ENCODE data around the gene RFX6. TPM values are rescaled to one million over a fixed set of nuclear protein-coding genes. Genes with fewer than 3 reads are reported as not detected.

Gene RFX6
- total RNA-seq, 4 donors from 2014 or later: not detected

DNA sequence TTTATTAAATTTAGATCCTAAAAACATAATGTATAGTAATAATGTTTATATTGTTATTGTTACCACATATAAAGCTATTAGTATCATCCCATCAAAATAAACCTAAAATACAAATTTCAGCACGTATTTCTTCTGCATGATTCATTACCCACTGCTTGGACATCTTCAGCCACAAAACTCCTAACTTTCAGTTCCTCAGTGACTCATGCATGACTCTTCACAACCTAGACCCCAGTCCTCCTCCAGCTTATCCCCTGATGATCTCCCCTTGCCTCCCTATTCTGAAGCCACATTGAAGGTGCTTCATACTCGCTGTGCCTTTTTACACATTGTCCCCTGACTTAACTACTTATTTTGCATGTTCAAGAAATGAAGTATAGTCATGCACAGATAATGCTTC, 37.0 kb upstream of the RFX6 start:
- 54 to 59% methylated on average over 2 of the region's 2 CpGs for WGBS, 2 donors
- DNase-seq (ENCODE audit: low spot score in 2 of 2): no peak
- no peak overlapping the region for H3K4me3 ChIP-seq (ENCODE audit: low read depth, poor library complexity, severe bottlenecking)
- no peak for TF ChIP-seq POLR2A (IDR thresholded peaks at IDR 0.05)
- TF ChIP-seq, protein P1, sequence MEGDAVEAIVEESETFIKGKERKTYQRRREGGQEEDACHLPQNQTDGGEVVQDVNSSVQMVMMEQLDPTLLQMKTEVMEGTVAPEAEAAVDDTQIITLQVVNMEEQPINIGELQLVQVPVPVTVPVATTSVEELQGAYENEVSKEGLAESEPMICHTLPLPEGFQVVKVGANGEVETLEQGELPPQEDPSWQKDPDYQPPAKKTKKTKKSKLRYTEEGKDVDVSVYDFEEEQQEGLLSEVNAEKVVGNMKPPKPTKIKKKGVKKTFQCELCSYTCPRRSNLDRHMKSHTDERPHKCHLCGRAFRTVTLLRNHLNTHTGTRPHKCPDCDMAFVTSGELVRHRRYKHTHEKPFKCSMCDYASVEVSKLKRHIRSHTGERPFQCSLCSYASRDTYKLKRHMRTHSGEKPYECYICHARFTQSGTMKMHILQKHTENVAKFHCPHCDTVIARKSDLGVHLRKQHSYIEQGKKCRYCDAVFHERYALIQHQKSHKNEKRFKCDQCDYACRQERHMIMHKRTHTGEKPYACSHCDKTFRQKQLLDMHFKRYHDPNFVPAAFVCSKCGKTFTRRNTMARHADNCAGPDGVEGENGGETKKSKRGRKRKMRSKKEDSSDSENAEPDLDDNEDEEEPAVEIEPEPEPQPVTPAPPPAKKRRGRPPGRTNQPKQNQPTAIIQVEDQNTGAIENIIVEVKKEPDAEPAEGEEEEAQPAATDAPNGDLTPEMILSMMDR (IDR thresholded peaks at IDR 0.05): no peak
- intact Hi-C loops (cut with DNase I; ENCODE audit: low total_unique reads): no loop called here

DNA sequence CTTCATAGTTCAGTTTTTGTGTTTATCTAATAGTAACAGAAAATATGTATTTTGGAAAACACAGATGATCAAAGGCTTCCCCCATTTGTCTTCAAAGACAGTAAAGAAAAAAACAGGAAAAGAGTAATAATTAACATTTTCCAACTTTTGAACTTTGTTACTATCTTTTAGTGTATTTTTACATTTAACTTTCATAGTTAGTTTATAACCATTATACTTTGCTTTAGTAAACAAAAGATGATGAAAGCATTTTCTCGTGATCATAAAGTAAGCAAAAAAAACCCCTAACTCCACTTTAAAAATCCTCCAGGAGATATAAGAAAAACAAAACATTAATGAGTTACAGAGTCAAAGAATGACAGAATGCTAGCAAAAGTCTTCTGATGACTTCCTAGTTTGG, 34.6 kb upstream of the RFX6 start:
- no peak for TF ChIP-seq POLR2A (IDR thresholded peaks at IDR 0.05)
- TF ChIP-seq, protein P1 (IDR thresholded peaks at IDR 0.05): no peak
- no peak overlapping the region for H3K4me3 ChIP-seq (ENCODE audit: low read depth, poor library complexity, severe bottlenecking)
- 66 to 67% methylated on average over 1 of the region's 1 CpG for WGBS, 2 donors
- DNase-seq (ENCODE audit: low spot score in 2 of 2): no peak
- intact Hi-C loops (cut with DNase I; ENCODE audit: low total_unique reads): no loop called here

DNA sequence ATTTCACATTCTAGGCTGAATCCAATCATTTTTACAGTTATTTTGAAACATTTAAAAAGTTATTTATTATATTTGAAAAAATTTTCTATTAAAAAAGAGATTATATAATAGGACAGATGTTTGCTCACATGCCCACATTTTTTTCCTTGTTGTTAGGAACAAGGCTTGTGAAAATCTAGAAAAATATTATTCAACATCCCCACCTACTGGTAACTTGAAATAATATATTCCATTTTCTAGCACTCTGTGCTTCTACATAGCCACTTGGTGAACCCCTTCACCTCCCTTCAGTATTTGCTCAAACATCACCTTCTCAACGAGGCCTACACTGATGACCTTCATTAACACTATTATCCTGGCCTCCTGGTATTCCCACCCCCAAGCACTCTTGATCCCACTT, 29.8 kb upstream of the RFX6 start:
- no peak for DNase-seq (ENCODE audit: low spot score in 2 of 2)
- TF ChIP-seq, protein P1 (IDR thresholded peaks at IDR 0.05): no peak
- no peak for TF ChIP-seq POLR2A (IDR thresholded peaks at IDR 0.05)
- intact Hi-C loops (cut with DNase I; ENCODE audit: low total_unique reads): no loop called here
- H3K4me3 ChIP-seq (ENCODE audit: low read depth, poor library complexity, severe bottlenecking): no peak overlapping the region
- 11 to 25% methylated on average over 1 of the region's 1 CpG for WGBS, 2 donors

DNA sequence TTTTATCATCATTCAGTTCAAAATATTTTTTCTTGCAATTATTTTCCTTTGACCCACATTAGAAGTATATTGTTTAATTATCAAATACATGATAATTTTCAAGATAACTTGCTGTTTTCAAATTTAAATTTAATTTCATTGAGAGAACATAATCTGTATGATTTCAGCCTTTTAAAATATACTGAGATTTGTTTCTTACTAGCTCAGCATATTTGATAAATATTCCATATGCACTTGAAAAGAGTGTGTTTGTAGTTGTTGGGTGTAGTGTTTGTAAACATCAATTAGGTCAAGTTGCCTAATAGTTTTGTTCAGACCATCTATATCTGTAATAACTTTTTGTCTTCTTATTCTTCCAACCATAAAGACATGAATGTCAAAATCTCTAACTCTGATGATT, 19.0 kb upstream of the RFX6 start:
- no peak overlapping the region for H3K4me3 ChIP-seq (ENCODE audit: low read depth, poor library complexity, severe bottlenecking)
- intact Hi-C loops (cut with DNase I; ENCODE audit: low total_unique reads): no loop called here
- no peak for TF ChIP-seq POLR2A (IDR thresholded peaks at IDR 0.05)
- TF ChIP-seq, protein P1 (IDR thresholded peaks at IDR 0.05): no peak
- DNase-seq (ENCODE audit: low spot score in 2 of 2): no peak

DNA sequence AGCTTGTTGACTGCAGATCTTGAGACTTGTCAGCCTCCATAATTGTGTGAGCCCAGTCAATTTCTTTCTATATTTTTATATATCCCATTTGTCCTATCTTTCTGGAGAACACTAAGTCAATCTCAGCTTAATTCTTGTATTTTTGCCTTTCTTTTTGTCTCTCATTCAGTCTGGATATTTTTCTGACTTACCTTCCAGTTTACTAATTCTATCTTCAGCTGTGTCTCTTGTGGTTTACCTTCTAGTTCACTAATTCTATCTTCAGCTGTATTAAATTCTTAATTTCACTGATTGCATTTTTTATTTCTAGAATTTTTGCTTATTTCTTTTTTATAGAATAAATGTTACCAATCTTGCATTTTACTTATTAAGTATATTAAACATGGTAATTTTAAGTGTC, 17.8 kb upstream of the RFX6 start:
- H3K4me3 ChIP-seq (ENCODE audit: low read depth, poor library complexity, severe bottlenecking): no peak overlapping the region
- TF ChIP-seq POLR2A (IDR thresholded peaks at IDR 0.05): no peak
- TF ChIP-seq, protein P1 (IDR thresholded peaks at IDR 0.05): no peak
- DNase-seq (ENCODE audit: low spot score in 2 of 2): no peak
- intact Hi-C loops (cut with DNase I; ENCODE audit: low total_unique reads): no loop called here

DNA sequence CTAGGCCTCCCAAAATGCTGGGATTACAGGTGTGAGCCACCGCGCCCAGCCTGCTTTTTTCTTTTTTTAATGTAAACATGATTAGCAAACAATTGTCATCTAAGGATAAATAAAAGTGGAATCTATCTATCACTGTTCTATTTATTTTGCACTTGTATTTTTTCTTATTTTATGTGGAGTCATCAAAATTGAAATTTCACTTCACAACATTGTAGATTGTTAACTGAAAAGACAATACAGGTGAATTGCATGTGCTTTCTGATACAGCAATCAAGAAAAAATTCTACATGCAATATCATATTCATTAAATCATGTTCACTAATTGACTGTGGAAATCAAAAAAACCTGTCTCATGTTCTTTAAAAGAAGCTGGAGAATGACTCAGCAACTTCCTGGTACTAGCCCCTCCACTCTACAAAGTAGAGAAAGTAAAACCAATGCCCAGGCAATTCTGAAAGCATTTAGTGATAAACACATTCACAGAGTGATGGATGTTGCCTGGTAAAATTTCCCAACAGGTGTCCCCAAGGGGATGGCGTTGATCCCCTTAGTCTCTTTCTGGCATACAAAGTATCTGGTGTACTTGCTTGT, 10.7 kb upstream of the RFX6 start:
- H3K4me3 ChIP-seq (ENCODE audit: low read depth, poor library complexity, severe bottlenecking): no peak overlapping the region
- TF ChIP-seq, protein P1 (IDR thresholded peaks at IDR 0.05): no peak
- no peak for TF ChIP-seq POLR2A (IDR thresholded peaks at IDR 0.05)
- DNase-seq (ENCODE audit: low spot score in 2 of 2): no peak
- intact Hi-C loops (cut with DNase I; ENCODE audit: low total_unique reads): no loop called here
- 88 to 90% methylated on average over 3 of the region's 3 CpGs for WGBS, 2 donors
